GM12878 (cell line): ENCODE results near the gene BNC2. TPM values are rescaled to one million over a fixed set of nuclear protein-coding genes. Genes with fewer than 3 reads are reported as not detected.

Experiments used
- ATAC-seq: fragments of 200-7000 bp; cut with Tn5 transposase; 3 replicates; pipeline ENCODE4 v1.9.1; 2020; ENCODE audit warnings: mild to moderate bottlenecking, moderate library complexity
- BruUV-seq: library from RNA; stranded (reverse); fragments of 400-500 nt; replicated peaks from 2 replicates; lab custom pipeline; 2021; lab: Mats Ljungman, UMichigan
- CTCF ChIA-PET: fragments of 300-600 bp; sonication (Branson Sonifier 250); formaldehyde crosslinking; extraction: SDS; loops from one replicate; lab custom pipeline; 2021; ENCODE audit warnings: inconsistent platforms; lab: Yijun Ruan, JAX
- POLR2A ChIA-PET: fragments of 350-600 bp; formaldehyde crosslinking; extraction: SDS; loops from one replicate; lab custom pipeline; 2021; ENCODE audit warnings: inconsistent platforms; lab: Charles Lee
- RAD21 ChIA-PET: fragments of 300-600 bp; sonication (Branson Sonifier 250); formaldehyde crosslinking; loops from one replicate; lab custom pipeline; 2023; ENCODE audit warnings: antibody characterized with exemption; ENCODE audit not compliant: unreplicated experiment; lab: Charles Lee
- SMC1A ChIA-PET: fragments of 300-600 bp; sonication (Branson Sonifier 250); formaldehyde crosslinking; loops from one replicate; lab custom pipeline; 2023; ENCODE audit not compliant: unreplicated experiment, uncharacterized antibody; lab: Charles Lee
- DNase-seq: peaks from one replicate; pipeline ENCODE4 v3.0.0-alpha.2; 2011; ENCODE audit warnings: low read depth, low spot score
- FAIRE-seq: peaks from 3 replicates; lab custom pipeline; 2011; peaks lifted over from hg19 to GRCh38; lab: Jason Lieb, UNC
- H2AFZ ChIP-seq: 2 replicates; pipeline ENCODE4 v1.6.0; 2011; ENCODE audit warnings: low read depth, low read length, control low read depth; ENCODE audit not compliant: control insufficient read depth
- H3K27ac ChIP-seq: 2 replicates; pipeline ENCODE4 v1.5.1; 2011; ENCODE audit warnings: control low read depth; ENCODE audit not compliant: control insufficient read depth, insufficient read depth
- H3K27me3 ChIP-seq, 2 experiments: replicated peaks in 1 of 2; 2 replicates each; pipeline versions ENCODE4 v1.6.0 to v1.6.1; 2011; ENCODE audit warnings: low read length in 1 of 2; ENCODE audit not compliant: control insufficient read depth in 2 of 2, insufficient read depth in 2 of 2
- H3K36me3 ChIP-seq, 2 experiments: 2 replicates each; pipeline ENCODE4 v1.5.1; 2011; ENCODE audit warnings: low read length in 1 of 2; ENCODE audit not compliant: control insufficient read depth in 2 of 2, insufficient read depth in 2 of 2
- H3K4me1 ChIP-seq: 2 replicates; pipeline ENCODE4 v1.6.1; 2011; ENCODE audit warnings: mild to moderate bottlenecking, low read length, moderate library complexity, mixed read lengths; ENCODE audit not compliant: control insufficient read depth, insufficient read depth
- H3K4me2 ChIP-seq: 2 replicates; pipeline ENCODE4 v1.6.0; 2011; ENCODE audit warnings: control low read depth; ENCODE audit not compliant: control insufficient read depth, insufficient read depth
- H3K4me3 ChIP-seq: fragments of 200-600 bp; sonication (generic); 2 replicates; pipeline ENCODE4 v1.5.1; 2016
- H3K79me2 ChIP-seq: 2 replicates; pipeline ENCODE4 v1.6.0; 2011; ENCODE audit warnings: low read length; ENCODE audit not compliant: control insufficient read depth, insufficient read depth
- H3K9ac ChIP-seq: 2 replicates; pipeline ENCODE4 v1.8.0; 2011; ENCODE audit warnings: low read length, control low read depth, mixed read lengths; ENCODE audit not compliant: control insufficient read depth, insufficient read depth
- H3K9me3 ChIP-seq: replicated peaks from 3 replicates; pipeline ENCODE4 v1.5.1; 2011; ENCODE audit warnings: mild to moderate bottlenecking, low read length; ENCODE audit not compliant: control insufficient read depth, insufficient read depth
- H4K20me1 ChIP-seq: 2 replicates; pipeline ENCODE4 v1.6.0; 2011; ENCODE audit not compliant: control insufficient read depth, insufficient read depth
- ATF7 ChIP-seq: fragments of 450-650 bp; IDR thresholded peaks from 2 replicates; pipeline ENCODE4 v1.6.1; 2016; ENCODE audit warnings: low read depth, mild to moderate bottlenecking
- MTA2 ChIP-seq: fragments of 450-650 bp; IDR thresholded peaks from 2 replicates; pipeline ENCODE4 v1.6.1; 2016; ENCODE audit warnings: low read depth, mild to moderate bottlenecking, moderate library complexity
- NRF1 ChIP-seq: conservative IDR thresholded peaks from 2 replicates; pipeline ENCODE4 v1.6.1; 2011; ENCODE audit warnings: mild to moderate bottlenecking, low read depth, low read length, improper control_type of control experiment
- PAX5 ChIP-seq: IDR thresholded peaks from 2 replicates; pipeline ENCODE4 v1.6.1; 2011; ENCODE audit warnings: low read depth, low read length, borderline replicate concordance
- POU2F2 ChIP-seq: IDR thresholded peaks from 3 replicates; pipeline ENCODE4 v1.6.1; 2011; ENCODE audit warnings: low read depth, mild to moderate bottlenecking, low read length, borderline replicate concordance
- RB1 ChIP-seq: fragments of 450-650 bp; formaldehyde crosslinking; IDR thresholded peaks from 2 replicates; pipeline ENCODE4 v1.6.1; 2017; ENCODE audit warnings: mild to moderate bottlenecking, borderline replicate concordance
- RCOR1 ChIP-seq: conservative IDR thresholded peaks from 2 replicates; pipeline ENCODE4 v1.6.1; 2012; ENCODE audit warnings: low read depth, low read length, improper control_type of control experiment
- RELA ChIP-seq: fragments of 450-650 bp; IDR thresholded peaks from 2 replicates; pipeline ENCODE4 v1.8.0; 2014; ENCODE audit warnings: borderline replicate concordance; ENCODE audit not compliant: partially characterized antibody
- SMC3 ChIP-seq: IDR thresholded peaks from 2 replicates; pipeline ENCODE4 v1.6.1; 2011; ENCODE audit warnings: low read length, improper control_type of control experiment, borderline replicate concordance
- SP1 ChIP-seq: IDR thresholded peaks from one replicate; pipeline ENCODE4 v1.6.1; 2011; ENCODE audit warnings: low read depth, low read length
- STAT3 ChIP-seq: IDR thresholded peaks from 2 replicates; pipeline ENCODE4 v1.6.1; 2011; ENCODE audit warnings: low read depth, low read length, improper control_type of control experiment
- SUZ12 ChIP-seq: fragments of 200-600 bp; sonication (generic); IDR thresholded peaks from one replicate; pipeline ENCODE4 v1.6.1; 2018; ENCODE audit warnings: antibody characterized with exemption, mild to moderate bottlenecking; ENCODE audit not compliant: unreplicated experiment
- ZBTB40 ChIP-seq: fragments of 450-650 bp; IDR thresholded peaks from 2 replicates; pipeline ENCODE4 v1.6.1; 2016; ENCODE audit warnings: mild to moderate bottlenecking, moderate library complexity, borderline replicate concordance
- ZZZ3 ChIP-seq: IDR thresholded peaks from 2 replicates; pipeline ENCODE4 v1.6.1; 2011; ENCODE audit warnings: low read depth; ENCODE audit not compliant: control insufficient read depth, insufficient read length
- WGBS: methylation state at CpG from one replicate; pipeline ENCODE4 v1.1.6; 2016; ENCODE audit warnings: low lambda C conversion rate; ENCODE audit not compliant: insufficient replicate concordance, insufficient coverage; ENCODE audit errors: missing lambda C conversion rate; 5-methylcytosine and 5-hydroxymethylcytosine counted together
- in situ Hi-C: fragments of 300-500 bp; cut with MboI; formaldehyde crosslinking; loops from 9 replicates; pipeline ENCODE4 v1.14.3; 2018; ENCODE audit warnings: mixed read lengths
- intact Hi-C: fragments of 100-400 bp; cut with micrococcal nuclease; formaldehyde crosslinking; loops from one replicate; pipeline ENCODE4 v1.14.2; 2022; ENCODE audit not compliant: unreplicated experiment
- polyA plus RNA-seq, 11 experiments: library from polyadenylated mRNA; depleted of rRNA in 4 of 11; unstranded in 6 of 11; stranded (reverse) in 5 of 11; fragments of >200 nt; fragmentation: Nextera tagmentation in 4 of 11; fragmentation: Illumina TruSeq in 1 of 11; extraction: Ambion mirVana in 4 of 11; extraction: Trizol in 1 of 11; gene quantifications; 1 replicate in 1 of 11; 2 replicates in 10 of 11; pipeline versions ENCODE4 v1.2.1 to v1.2.3, GENCODE V29; 2011 to 2016; ENCODE audit warnings: inconsistent platforms in 2 of 11, missing spikeins in 2 of 11, low read depth in 1 of 11
- total RNA-seq, 4 experiments: library from RNA; depleted of rRNA in 3 of 4; stranded (reverse); fragments of >200 nt in 3 of 4; fragmentation: Illumina TruSeq in 1 of 4; extraction: Trizol in 1 of 4; gene quantifications; 2 replicates each; pipeline versions ENCODE4 v1.2.1 to v1.2.3, GENCODE V29; 2013 to 2021
- TF ChIP-seq, protein P1 (sequence below): fragments of 450-650 bp; IDR thresholded peaks from 2 replicates; pipeline ENCODE4 v1.6.1; 2017; ENCODE audit warnings: antibody characterized with exemption, mild to moderate bottlenecking, moderate library complexity
- TF ChIP-seq, protein P2 (sequence below): fragments of 450-650 bp; IDR thresholded peaks from 2 replicates; pipeline ENCODE4 v1.6.1; 2014; ENCODE audit warnings: mild to moderate bottlenecking

The BNC2 gene
- total and polyA plus RNA-seq, 10 of the 15 experiments (the other 5 are each of a cell fraction or from before 2014, with no cell fraction given): 0.05 to 14.5 (median 0.26) TPM

DNA sequence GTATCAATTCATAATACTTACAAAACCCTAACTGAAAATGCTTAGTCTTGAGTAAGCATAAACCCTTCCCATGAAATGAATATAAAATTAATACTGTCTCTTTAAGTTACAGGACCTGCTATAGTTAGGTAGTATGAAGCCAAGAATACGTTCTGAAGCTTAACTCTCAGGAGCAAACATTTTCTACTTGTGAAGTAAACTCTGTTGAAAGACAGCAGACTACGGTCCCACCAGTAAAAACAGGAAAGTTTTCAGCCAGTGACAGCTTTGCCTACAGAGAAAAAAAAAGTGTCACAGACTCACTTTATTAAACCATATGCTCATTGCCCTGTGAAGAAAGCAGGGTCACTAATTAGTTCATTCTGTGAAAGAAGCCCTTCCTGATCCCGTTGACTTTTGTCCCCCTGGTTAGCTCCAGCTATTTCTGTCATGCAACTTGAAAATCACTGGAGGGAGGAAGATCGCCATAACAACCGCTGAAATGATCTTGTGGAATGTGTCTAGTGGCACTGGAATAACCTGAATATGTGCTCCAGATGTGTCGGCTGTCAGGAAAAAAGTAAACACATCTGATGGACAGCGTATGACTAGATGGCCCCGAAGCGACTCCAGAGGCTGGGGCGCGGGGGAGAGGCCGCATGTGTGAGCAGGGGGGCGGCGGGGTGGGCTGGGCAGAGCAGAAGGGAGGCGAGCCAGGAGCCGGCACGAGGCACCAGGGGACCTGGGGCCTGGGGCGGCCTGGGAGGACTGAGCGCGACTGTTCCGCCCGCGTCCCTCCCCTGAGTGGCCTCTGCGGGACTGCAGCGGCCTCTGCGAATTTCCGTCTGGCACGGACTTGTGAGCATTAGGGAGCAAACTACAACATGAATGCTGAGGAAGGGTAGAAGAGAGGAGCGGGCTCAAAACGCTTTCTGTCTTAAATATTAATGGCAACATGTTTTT, 41.9 kb downstream of the BNC2 start:
- WGBS: 24% methylated on average over 23 of the region's 30 CpGs
- Histone ChIP-seq H3K27me3 (no peaks in the 10 kb centered on the region), H3K4me1 (no peaks in the 10 kb centered on the region), H4K20me1 (no peaks in the 10 kb centered on the region), H3K36me3 (no peaks in the 10 kb centered on the region), H3K4me3 (no peak overlapping the region), H3K79me2 (no peaks in the 10 kb centered on the region), H3K27ac (no peak overlapping the region), H2AFZ (no peak overlapping the region), H3K4me2 (no peak overlapping the region), H3K9me3 (no peaks in the 10 kb centered on the region), H3K9ac (no peak overlapping the region)
- ChIA-PET CTCF (no interaction called here), POLR2A (no interaction called here), SMC1A (interaction anchor here (1.2 kb wide), 1 partner anchor 31 kb away, joined by 3 read pairs; no protein-coding TSS in a partner anchor), RAD21 (no interaction called here)
- BruUV-seq: no TSS peak
- intact Hi-C loops (loop anchor here (10.0 kb wide), 1 partner anchor 634 kb away; no protein-coding TSS in a partner anchor), in situ Hi-C loops (no loop called here)
- no peak for DNase-seq
- peak; percentile 24; the same call in 2 of the 3 replicates for ATAC-seq
- FAIRE-seq: no peak
- TF ChIP-seq RB1 (no peak), PAX5 (no peak), SP1 (no peak), POU2F2 (no peak), ATF7 (no peak), MTA2 (no peak), SUZ12 (no peak), ZZZ3 (no peak), SMC3 (no peak), ZBTB40 (no peak), STAT3 (no peak), RELA (no peak), RCOR1 (no peak), NRF1 (no peak)
- TF ChIP-seq, protein P1, sequence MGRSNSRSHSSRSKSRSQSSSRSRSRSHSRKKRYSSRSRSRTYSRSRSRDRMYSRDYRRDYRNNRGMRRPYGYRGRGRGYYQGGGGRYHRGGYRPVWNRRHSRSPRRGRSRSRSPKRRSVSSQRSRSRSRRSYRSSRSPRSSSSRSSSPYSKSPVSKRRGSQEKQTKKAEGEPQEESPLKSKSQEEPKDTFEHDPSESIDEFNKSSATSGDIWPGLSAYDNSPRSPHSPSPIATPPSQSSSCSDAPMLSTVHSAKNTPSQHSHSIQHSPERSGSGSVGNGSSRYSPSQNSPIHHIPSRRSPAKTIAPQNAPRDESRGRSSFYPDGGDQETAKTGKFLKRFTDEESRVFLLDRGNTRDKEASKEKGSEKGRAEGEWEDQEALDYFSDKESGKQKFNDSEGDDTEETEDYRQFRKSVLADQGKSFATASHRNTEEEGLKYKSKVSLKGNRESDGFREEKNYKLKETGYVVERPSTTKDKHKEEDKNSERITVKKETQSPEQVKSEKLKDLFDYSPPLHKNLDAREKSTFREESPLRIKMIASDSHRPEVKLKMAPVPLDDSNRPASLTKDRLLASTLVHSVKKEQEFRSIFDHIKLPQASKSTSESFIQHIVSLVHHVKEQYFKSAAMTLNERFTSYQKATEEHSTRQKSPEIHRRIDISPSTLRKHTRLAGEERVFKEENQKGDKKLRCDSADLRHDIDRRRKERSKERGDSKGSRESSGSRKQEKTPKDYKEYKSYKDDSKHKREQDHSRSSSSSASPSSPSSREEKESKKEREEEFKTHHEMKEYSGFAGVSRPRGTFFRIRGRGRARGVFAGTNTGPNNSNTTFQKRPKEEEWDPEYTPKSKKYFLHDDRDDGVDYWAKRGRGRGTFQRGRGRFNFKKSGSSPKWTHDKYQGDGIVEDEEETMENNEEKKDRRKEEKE: no peak
- TF ChIP-seq, protein P2, sequence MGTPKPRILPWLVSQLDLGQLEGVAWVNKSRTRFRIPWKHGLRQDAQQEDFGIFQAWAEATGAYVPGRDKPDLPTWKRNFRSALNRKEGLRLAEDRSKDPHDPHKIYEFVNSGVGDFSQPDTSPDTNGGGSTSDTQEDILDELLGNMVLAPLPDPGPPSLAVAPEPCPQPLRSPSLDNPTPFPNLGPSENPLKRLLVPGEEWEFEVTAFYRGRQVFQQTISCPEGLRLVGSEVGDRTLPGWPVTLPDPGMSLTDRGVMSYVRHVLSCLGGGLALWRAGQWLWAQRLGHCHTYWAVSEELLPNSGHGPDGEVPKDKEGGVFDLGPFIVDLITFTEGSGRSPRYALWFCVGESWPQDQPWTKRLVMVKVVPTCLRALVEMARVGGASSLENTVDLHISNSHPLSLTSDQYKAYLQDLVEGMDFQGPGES: no peak
